Activated effector memory CD4-positive, alpha-beta T cell treated with anti-CD3 and anti-CD28 coated beads, Interleukin-2, amount 50 U/mL, for 16 hours (primary cell): ENCODE results near the gene CNTN5.
"Not testable (repeated sequence)": the region's sequence is repeated elsewhere in the genome, so short reads cannot be mapped to it uniquely, and the experiment has no call there.

ENCODE experiments used
- DNase-seq: peaks from one replicate; pipeline ENCODE4 v3.0.0-alpha.2; 2020

Gene CNTN5

DNA sequence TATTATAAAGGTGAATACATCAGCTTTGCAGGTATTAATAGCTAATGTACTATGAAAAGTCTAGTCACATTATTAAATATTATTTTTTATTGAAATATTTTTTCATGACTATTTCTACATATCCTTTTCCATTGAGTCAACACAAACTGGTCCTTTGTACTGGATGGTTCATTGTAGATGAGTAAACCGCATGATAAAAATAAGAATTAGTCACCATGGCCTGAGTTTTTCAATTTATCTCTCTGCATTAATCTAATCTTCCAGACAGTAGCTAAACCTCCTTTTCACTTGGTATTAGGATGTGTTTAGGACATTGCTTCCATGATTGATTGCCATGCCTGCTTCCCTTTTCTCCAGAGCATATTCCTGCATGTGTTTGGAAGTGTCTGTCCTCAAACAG is 1227.0 kb downstream of the CNTN5 start:
- DNase-seq = no peak

DNA sequence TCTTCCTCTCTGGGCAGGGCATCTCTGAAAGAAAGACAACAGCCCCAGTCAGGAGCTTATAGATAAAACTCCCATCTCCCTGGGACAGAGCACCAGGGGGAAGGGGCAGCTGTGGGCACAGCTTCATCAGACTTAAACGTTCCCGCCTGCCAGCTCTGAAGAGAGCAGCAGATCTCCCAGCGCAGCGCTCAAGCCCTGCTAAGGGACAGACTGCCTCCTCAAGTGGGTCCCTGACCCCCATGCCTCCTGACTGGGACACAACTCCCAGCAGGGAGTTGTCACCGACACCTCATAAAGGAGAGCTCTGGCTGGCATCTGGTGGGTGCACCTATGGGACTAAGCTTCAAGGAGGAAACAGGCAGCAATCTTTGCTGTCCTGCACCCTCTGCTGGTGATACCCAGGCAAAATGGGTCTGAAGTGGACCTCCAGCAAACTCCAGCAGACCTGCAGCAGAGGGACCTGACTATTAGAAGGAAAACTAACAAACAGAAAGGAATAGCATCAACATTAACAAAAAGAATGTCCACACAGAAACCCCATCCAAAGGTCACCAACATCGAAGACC is 1236.6 kb downstream of the CNTN5 start:
- not testable (repeated sequence) for DNase-seq

DNA sequence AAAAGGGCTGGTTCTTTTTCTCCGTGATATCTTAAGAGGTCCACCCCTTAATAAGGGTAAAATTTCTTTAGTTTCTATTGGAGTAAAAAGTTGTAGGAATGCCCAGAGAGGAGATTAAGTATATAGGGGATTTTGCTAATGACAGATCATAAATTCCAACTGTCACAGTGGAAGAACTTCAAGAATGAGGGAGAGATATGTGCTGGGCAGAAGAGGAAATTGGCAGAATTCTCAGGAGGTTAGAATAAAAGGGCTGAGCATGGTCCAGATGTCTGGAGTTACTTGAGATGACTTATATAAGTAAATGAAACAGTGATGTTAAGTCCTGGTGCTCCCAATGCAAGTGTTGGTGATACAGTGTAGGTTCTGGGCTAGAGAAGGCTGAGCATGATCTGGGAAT is 1248.8 kb downstream of the CNTN5 start:
- DNase-seq = no peak

DNA sequence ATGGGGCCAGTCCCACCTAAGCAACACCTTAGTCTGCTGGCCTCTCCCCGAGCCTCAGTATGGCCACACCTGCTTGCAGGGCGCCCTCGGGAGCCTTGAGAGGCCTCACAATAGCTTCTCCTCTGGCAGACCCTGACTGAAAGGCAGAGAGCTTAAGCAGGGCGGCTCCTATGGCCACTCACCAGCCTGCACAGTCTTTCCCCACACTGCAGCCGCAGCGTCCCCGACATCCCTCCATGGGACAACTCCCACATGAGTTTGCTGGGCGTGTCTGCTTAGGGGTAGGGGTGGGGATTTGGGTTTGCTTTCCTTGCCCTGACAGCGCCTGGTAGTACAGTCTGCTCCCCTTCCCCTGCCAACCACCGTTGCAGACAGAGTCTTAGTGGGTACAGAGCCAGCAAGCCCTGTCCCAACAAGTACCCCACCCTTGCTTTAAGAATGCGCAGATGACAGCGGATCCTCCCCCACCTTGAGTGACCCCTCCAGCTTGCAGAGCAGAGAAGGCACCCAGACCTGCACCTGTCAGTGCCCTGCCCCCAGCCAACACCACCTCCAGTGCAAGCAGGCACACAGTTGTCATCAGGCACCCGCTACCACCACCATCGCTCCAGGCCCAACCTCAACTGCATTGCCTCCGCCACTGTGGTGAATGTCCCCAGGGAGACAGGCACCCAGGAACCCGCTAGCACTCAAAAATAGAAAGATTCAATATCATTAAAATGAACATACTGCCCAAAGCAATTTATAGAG is 1252.5 kb downstream of the CNTN5 start:
- no peak for DNase-seq

DNA sequence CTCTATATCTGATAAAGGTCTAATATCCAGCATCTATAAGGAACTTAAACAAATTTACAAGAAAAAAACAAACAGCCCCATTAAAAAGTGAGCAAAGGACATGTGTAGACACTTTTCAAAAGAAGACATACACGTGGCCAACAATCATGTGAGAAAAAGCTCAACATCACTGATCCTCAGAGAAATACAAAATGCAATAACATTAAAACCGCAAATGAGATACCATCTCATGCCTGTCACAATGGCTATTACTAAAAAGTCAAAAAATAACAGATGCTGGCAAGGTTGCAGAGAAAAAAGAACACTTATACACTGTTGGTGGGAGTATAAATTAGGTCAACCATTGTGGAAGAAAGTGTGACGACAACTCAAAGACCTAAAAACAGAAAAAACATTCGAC is 1253.7 kb downstream of the CNTN5 start:
- not testable (repeated sequence) for DNase-seq

DNA sequence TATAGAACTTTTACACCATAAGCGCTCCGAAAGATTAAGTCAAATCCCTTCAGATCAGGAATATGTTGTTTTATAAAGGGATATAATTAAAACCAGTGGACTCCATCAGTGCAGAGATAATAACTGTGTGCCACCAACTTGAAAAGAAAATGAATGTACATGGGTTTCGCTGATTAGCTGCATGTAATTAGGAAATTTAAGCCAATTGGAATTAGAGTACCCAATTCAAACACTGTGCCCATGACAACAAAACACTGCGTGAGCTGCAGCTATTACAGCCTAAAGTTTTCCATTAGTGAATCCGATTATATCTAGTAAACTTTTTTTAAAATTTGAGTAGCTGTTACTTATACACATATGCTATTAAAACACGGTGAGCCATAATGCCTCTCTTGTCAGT is 1274.0 kb downstream of the CNTN5 start:
- DNase-seq = no peak

DNA sequence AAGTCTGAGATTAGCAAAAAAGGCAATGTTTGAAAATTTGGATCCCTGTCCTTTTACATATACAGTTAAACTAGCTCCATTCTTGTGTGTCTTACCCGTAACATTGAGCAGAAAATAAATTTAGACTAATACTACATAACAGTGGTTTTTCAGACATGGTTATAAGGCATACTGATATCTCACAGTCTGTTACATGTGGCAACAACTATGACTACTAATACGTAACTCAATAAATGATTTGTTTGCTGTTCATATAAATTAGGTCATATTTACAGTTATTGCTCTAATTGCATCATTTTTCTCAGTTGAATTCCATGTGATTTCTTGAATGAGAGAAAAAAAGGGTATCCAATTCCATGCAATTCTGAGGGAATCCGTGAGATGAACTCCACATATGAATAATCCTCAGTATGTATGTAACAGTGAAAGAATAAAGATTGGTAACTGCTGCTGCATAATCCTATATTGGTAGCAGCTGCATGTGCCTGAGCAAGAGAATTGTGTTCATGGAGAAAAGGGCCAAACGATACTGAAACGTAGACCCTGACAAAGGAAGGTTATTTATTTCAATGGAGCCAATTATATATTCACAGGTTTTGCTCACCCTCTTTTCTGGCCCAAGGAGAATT is 1275.4 kb downstream of the CNTN5 start:
- DNase-seq = no peak

DNA sequence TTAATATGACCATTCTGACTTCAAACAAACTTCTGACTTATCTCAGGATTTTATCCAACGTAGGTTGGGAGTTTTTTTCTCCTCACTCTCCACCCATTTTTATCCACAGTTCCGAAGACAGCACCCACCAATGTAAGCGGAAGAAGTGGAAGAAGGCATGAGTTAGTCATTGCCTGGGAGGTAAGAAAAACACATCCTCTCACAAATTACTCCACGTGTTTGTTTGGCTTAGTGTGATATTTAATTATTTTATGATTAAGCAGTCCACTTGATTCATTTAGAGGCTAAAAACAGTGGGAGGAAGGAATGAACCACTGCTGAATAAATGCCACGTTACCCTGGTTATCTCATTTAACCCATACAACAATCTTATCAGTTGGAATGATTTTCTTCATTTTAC is 1276.8 kb downstream of the CNTN5 start:
- no peak for DNase-seq

DNA sequence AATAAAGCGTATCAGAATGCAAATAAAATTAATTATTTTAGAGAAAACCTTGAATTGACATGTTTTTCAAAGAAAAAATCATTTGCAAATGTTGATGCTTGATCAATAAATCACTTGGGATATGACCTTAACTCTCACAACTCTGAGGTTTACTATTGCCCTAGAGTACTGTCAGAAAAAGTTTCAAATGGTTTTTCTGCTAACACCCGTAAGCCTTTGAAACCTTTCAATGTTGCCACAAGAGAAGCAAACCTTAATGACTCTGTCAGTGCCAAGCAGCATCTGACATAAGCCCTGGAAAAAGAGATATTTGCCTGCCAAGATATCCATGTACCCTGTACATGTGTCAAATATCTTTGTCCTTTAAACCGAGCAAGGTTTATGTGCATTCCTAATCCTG is 1282.1 kb downstream of the CNTN5 start:
- no peak for DNase-seq

DNA sequence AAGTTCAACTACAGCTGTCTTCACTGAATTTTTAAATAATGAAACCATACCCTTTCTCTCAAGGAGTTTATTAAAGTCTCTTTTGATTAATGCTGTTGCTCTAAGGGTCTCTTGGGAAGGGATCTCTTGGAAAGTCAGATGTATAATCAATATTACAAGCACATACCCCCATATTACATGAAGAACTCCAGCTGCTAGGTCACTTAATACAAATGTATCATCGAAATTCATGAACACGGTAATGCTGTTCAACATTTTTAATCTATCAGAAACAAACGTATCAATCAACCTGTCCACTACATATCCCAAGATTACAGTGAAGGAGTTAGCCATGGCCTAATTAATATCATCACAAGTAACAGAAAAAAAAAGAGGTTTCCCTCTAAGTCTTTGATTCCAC is 1283.1 kb downstream of the CNTN5 start:
- DNase-seq = no peak

DNA sequence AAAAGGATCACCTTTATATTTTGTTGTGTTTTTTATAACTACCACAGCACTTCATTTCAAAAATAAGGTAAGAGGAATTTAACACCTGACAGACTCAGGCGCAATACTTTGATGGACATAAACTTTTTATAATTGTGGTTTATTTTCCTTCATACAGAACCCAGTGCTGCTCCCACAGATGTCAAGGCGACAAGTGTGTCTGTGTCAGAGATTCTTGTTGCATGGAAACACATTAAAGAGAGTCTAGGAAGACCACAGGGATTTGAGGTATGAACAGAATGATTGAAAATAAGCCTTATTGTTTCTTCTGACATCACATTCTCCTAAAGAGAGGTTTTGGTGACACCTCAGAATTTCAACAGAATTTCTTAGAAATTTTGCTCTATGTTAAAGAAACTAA is 1287.5 kb downstream of the CNTN5 start:
- DNase-seq = no peak

DNA sequence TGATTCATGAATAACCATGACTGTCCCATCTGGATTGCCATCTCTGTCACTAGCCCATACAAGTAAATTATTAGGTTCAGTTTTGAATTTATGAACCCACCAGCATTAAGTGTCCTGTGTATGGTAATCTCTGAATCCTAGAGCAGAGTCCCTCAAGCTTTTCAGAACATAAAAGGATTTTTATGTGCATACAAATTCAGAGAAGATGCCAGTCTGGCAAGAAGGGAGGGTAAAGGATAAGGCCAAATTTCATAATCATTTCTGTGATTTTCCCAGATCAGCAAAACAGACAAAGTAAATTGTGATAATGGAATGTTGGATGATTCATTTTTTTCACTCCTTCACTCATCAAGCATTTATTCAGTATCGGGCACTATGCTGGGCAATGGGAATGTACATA is 1295.2 kb downstream of the CNTN5 start:
- no peak for DNase-seq

DNA sequence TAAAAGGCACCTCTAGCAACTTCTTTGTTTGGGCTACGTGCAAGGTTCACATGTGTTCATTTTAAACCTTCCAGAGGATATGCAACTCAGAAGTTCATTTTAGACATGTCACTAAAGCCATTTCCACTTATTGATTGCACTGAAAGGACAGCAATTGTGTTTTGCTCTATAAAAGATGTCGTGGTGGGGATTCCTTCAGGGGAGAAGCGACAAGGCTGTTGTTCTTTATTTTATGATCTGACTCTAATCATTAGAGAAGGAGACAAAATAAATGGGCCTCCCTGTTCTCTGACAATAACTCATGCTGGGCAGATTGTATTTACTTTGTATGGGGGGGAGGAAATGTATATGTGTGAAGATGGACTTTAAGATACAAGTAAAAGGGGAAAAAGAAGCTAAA is 1296.2 kb downstream of the CNTN5 start:
- no peak for DNase-seq

DNA sequence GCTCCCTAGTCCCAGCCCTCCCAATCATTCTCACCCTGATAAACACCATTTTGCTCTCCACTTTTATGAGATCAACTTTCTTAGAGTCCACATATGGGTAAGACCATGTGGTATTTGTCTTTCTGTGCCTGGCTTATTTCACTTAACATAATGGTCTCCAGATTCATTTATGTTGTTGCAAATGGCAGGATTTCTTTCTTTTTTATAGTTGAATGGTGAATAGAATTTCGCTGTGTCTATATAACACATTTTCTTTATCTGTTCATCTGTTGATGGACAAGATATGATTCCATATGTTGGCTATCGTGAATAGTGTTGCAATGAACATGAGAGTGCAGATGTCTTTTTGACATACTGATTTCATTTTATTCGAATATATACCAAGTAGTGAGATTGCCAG is 1298.9 kb downstream of the CNTN5 start:
- DNase-seq = no peak

DNA sequence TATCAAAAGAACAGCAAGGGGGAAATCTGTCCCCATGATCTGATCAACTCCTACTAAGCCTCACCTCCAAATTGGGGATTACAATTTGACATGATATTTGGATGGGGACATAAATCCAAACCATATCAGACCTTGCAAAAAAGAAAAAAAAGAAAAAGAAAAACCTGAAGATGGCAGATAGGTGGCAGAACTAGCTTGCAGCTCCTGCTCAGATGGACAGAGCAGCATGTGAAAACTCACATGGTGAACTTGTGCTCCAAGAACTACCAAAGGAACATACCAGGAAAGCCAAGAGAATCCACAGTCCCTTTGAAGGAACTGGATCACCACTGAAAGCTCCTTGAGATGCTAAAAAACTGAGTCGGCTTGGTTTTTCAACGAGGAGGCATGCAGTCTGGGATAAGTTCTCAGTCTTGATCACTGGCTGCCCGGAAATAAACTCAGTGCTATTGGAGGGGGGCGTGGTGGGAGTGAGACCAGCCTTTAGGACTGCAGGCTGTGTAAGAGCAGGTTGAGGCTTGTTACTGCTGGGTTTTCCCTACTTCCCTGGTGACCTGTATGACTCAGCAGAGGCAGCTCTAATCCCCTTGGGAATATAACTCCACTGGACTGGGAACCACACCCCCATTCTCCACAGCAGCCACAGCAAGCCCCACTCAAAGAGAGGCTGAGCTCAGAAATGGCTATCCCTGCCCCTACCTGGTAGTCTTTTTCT is 1308.0 kb downstream of the CNTN5 start:
- no peak for DNase-seq

DNA sequence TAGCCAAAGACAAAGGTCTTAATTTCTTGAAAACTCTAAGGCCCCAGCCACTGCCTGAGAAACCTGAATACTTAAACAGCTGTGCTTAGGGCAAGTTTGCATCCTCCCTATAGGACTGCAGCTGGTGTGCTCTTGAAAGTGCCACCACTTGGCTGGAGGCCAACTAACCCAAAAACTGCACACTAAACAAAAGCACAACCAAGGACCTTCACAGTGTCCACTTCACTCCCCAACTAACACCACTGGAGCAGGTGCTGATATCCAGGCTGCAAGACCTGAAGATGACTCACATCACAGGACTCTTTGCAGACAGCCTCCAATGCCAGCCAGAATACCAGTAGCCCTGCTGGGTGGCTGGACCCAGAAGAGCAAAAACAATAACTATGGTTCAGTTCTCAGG is 1308.6 kb downstream of the CNTN5 start:
- DNase-seq = no peak

DNA sequence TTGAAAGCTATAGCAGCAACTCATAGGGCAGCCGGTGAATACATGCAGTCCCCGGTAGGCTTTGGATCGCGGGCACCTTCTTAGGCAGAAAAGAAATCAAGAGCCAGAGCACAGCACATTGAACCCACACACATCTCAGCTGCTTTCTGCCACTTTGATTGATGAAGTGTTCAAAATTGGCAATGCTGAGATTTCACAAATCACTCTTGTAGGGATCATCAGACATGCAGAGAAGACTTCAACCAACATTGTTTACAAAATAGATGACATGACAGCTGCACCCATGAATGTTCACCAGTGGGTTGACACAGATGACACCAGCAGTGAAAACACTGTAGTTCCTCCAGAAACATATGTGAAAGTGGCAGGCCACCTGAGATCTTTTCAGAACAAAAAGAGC is 1316.1 kb downstream of the CNTN5 start:
- DNase-seq = no peak

DNA sequence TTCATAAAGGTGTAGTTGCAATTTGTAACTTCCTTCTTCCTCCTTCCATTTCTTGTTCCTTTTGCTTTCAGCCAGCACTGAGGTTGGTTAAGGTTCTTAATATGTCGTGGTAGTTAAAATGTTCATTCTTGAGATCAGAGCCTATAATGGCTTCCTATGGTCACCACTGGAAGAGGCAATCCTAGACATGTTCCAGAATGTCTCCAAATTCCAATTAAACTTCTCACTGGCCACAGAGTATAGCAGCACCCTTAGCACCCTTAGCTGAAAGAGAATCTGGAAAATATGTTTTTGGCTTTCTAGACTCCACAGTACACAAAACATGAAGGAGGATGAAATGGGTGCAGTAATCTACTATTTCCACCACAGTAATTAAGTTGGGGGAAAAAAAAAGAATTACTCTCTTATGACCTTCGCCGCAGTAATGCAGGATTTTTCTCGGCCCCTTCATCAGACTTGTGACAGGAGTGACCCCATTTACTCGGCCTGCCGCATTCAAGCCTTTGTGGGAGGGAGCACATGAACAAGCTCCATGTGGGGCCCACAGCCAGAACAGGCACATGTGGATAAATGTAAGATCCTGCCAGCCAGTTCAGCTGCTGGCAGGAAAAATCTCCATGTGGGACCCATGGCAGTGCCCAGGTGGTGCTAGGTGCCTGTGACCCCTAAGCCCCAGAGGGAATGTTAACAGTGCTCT is 1317.5 kb downstream of the CNTN5 start:
- DNase-seq = no peak

DNA sequence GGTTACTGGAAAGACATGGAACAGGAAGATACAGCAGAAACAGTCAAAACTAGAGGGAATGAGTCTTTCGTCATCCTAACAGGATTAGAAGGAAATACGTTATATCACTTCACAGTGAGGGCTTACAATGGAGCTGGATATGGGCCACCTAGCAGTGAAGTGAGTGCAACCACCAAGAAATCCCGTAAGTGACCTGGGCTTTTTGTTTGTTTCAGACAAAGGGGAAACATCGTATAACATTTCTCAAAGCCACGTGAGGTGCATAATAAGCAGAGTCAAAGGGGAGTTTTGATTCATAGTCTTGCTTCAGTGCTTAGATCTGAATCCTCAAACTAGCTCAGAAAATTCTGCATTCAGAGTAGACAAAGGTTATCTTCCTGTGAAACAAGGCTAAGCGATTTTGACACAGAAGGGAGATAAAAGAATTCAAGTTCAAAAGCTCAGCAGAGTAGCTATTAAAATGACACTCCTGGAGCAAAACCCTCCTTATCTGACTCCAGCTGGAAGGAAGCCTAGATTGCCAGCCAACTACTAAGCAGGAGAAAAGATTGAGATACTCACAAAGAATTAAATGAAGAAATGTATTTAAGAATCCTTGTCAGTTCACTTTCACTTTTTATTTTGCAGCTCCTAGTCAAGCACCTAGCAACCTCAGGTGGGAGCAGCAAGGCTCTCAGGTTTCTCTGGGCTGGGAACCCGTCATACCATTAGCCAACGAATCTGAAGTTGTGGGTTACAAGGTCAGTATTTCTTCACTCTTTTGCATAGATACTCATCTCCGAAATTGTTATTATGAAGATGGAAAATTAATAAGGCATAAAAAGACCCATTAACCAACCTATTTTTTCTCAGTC is 1319.9 kb downstream of the CNTN5 start:
- no peak for DNase-seq

DNA sequence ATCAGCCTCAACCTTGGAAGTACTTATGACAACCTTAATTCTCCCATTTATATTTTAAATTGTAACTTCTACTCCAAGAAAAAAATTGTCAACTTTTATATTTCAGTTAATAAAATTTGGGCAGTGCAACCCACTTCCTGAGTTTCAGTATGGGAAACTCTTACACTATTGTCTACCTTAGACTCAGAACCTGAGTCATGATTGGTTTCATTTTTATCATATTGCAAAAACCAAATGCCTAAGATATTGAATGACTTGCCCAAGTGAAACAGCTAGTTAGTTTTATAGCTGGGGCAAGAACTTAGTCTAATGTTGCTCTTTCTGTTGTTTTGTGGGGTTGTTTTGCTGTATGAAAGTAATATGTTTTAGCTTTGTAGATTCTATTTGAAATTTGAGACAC is 1332.3 kb downstream of the CNTN5 start:
- DNase-seq = no peak

DNA sequence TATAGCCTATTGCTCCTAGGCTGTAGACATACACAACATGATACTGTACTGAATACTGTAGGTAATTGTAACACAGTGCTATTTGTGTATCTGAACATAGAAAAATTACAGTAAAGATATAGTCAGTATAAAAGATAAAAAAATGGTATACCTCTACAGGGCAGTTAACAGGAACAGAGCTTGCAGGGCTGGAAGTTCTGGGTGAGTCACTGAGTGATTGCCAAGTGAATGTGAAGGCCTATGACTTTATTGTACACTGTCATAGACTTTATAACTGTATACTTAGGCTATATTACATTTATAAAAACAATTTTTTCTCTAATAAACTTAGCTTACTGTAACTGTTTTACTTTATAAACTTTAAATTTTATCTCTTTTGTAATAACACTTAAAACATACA is 1334.0 kb downstream of the CNTN5 start:
- no peak for DNase-seq

DNA sequence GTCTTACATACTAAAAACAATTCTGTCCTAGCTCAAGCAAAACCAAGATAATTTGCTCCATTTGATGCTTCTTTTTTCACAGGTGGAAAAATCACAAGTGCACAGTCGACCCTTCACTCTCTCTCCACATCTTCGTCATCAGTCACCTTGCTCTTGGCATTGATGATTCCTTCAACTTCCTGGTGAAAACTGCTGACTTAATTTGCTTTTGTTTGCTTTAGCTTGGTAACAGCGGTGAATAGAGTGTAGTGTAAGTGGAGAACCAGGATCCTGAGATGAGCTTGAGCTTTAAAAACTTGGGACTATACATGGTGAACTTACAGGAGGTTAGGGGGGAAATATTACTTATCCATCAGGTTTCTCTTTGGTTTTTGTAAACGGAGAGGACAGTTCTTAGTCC is 1335.3 kb downstream of the CNTN5 start:
- DNase-seq = no peak
